Endometrium (tissue), 2 donors: ENCODE data around the gene IGFL1.
A peak's percentile ranks its signal among the peaks of the same experiment; 100 is the strongest.
"Not testable (repeated sequence)": the region's sequence is repeated elsewhere in the genome, so short reads cannot be mapped to it uniquely, and the experiment has no call there.

Experiments
- FAIRE-seq: peaks from 2 replicates; lab custom pipeline; 2012; peaks lifted over from hg19 to GRCh38; lab: Jason Lieb, UNC
- donor health status: control.
- donor health status: control.

The IGFL1 gene

DNA sequence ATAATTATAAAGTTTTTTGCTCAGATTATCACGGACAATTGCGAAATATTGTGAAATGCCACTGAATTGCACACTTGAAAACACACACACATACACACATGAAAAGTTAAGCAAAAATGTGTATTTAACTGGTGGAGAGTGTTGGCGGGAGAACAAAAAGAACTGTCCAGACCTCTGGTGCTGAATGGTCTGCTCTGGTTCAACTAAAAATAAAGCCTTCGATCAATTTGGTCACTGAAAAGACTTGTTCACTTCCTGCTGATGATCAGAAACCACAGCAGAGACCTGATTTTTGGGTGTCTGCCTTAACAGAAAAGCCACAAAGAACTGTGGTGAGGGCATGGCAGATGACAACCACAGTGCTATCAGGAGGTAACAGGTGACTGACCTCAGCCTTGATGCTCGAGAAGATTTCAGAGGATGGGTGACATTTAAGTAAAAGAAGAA, 4.0 kb upstream of the IGFL1 start:
- FAIRE-seq, result no peak

DNA sequence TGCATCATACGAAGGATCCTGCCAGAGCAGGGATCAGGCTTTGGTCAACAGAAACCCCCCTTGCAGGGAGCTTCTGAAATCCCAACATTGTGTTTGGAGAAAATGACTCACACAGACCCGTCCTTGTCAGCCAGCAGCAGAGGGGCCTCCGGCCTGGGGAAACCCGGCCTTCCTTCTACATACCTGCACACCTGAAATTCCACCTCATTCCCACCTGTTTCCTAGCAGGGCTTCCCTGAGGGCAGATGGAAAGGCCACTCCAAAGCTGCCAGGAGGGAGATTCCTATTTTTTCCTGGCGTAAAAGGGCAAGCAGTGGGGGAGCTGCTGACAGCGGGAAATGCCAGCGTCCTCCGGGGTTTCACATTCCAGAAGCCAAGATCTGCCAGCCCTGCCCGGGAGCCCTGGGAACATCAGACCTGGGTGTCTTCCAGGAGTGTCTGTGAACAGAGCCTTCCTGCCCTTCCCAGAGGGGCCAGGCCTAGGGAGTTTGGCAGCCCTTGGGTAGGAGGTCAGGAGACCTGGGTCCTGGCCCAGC, 3.0 kb upstream of the IGFL1 start:
- no peak for FAIRE-seq

DNA sequence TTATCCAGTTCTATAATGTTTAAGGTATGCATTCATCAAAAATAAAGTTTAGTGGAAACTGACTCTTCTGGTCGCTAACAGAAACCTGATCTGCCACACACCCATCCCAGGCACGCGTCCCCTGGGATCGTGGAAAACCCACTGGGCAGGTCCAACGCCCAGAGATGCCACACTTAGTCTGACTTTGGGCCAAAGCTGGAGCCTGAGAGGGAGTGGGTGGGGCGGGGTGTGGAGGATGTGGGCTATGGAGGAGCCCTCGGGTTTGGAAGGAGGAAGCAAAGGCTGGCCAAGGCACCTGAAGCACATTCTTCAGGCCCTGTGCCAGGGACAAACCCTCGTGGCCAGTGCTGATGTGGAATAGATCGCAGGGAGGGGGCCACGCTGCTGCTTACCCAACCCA, 2.5 kb downstream of the IGFL1 start:
- no peak for FAIRE-seq

DNA sequence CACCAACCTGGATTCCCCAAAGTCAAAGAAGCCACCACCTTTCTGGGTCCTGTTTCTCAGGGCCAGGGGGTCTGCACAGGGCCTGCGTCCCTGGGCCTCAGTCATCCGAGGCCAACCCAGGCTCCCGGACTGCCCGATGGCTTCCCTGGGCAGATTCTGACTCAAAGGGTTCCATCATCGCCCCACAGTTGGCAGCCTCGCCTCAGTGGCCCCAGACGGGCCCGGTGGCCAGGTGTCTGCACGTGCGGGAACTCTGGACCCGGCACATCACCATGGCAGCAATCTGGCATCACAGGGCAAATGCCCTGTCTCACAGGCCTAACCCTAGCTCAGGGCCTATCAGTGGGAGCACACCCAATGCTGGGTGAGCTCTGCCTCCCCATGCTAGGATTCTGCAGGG, 2.9 kb downstream of the IGFL1 start:
- FAIRE-seq, result no peak

DNA sequence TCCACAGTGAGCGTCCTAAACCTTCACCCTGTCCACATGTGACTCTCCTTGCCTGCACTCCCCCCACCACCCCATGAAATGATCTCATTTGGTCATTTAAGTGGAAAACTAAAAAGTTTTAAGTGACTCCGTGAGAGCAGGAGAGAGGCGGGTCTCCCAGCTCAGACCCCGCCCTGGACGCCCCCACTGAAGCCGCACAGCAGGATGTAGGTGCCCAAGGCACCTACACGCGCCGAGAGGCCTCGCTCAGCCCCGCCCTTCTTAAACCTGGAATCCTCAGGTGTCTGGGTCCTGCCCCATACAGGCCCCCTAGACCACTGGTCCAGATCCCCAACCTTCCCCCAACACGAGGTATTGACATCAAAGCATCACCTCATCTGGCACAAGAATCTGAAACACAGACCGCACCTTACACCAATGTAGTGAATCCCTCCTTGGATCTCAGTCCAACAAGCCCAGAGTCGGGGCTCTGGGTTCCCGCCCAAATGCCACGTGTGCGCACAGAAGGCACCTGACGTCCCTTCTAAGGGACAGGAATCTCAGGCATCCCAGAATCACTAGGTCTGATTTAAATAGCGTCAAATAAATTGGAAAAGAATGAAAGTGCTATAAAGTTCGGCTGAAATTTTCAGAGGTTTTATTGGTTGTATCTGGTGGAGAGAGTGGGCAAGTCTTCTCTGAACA, 3.5 kb downstream of the IGFL1 start:
- FAIRE-seq, result no peak

DNA sequence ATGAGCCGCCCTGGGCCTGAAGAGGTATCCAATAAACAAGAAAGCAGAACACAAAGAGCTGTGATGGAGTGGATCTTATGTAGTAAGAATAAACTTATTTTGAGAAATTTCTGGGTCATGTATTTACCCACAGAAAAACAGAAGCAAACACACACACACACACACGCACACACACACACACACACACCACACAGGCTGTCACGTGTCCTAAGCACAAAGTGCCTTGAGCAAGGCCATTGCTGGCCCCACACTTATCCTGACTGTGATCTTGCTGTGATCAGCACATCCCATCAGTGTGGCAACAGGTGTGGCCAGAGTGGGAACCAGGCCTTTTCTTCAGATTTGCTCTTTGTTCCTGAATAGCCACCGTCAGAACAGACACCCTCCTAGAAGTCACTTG, 4.3 kb downstream of the IGFL1 start:
- FAIRE-seq, result not testable (repeated sequence)

DNA sequence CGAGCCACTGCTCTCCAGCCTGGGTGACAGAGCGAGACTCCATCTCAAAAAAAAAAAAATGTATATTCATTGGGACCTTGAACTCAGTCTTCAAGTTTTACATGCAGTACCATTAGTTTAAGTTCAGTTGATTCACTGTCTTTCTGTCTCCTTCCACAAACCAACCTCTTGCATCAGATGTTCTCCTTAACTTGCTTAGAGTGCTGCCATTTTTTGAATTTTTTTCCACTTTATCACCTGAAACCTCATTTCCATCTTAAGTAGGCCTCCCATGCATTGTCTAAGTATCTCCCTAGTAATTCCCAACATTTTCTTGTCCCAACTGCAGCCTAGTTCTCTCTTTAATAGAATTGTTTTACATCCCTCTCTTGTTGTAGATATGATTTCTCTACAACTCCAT, 8.6 kb downstream of the IGFL1 start:
- not testable (repeated sequence) for FAIRE-seq

DNA sequence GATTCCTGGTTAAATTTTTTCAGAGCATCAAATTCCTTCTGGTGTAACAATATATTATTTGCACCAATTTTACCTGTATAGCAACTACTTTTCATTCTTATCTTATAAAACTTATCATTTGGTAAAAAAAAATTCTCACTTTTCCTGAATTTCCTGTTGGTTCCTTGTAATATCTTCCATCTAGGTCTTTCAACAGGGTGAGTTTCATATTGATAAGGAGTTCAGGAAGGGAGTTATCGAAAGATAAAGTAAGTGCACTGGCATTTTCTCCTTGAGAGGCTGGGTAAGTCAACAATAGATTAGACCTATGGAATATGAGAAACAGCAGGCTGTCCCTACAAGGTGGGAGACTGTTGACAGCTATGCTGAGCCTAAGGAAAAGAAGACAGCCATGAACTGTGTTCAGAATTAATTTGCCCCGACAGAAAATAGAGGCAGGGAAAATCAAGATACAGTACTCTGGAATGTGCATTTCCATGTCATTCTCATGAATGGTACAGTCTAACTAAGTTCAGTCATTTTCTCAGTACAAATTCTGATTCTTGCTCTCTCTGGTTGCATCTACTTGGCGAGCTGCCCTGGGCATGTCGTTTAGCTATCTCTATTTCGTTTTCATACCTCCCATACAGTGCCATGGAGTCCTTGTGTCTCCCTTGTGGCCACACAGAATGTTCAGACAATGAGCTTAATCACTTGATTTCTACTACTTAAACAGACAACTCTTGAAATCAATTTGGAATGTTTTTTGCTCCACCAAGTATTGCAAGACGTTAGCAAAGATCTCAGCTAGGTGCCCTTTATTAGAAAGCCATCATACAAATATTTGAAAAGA, 9.9 kb downstream of the IGFL1 start:
- FAIRE-seq, result no peak

DNA sequence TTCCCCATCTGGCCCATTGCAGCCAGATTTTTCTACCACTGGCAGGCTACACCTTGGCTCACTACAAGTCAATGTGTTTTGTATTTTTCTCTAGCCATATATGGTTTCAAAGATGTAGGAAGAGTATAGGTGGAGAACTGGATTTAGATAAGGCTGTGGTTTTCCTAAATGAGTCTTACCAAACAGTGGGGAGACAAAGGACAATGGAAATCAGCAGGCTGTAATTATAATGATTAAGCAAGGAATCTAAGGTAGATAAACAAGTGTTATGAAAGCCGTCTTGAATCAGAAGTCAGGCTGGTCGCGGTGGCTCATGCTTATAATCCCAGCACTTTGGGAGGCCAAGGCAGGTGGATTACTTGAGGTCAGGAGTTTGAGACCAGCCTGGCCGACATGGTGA, 11.2 kb downstream of the IGFL1 start:
- no peak for FAIRE-seq

DNA sequence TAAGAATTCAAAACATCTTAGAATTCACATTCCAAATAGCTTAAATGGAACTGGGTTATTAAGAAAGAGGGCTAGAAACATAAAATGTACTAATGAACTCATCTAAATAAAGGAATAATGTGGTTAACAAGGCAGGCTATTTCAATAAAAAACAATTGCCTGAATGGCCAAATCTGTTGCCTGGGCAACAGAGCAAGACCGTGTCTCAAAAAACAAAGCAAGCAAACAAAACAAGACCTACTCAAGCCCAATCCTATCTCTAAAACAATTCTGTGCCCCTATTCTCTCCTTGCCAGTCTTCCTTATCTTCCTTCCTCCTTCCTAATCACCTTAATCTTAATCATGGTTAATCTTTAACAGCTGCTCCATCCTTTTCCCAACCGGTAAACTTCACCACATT, 12.1 kb downstream of the IGFL1 start:
- no peak for FAIRE-seq

DNA sequence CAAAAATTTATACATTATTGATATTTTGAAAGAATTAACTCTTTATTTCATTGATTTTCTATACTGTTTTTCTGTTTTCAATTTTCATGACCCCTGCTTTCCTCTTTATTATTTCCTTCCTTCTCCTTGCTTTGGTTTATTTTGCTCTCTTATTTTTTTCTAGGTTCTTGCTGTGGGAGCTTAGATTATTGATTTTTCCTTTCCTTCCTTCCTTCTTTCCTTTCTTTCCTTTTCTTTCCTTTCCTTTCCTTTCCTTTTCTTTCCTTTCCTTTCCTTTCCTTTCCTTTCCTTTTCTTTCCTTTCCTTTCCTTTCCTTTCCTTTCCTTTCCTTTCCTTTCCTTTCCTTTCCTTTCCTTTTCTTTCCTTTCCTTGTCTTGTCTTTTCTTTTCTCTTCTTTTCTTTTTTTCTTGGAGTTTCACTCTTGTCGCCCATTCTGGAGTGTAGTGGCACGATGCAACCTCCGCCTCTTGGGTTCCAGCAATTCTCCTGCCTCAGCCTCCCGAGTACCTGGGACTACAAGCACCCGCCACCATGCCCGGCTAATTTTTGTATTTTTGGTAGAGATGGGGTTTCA, 13.6 kb downstream of the IGFL1 start:
- not testable (repeated sequence) for FAIRE-seq

DNA sequence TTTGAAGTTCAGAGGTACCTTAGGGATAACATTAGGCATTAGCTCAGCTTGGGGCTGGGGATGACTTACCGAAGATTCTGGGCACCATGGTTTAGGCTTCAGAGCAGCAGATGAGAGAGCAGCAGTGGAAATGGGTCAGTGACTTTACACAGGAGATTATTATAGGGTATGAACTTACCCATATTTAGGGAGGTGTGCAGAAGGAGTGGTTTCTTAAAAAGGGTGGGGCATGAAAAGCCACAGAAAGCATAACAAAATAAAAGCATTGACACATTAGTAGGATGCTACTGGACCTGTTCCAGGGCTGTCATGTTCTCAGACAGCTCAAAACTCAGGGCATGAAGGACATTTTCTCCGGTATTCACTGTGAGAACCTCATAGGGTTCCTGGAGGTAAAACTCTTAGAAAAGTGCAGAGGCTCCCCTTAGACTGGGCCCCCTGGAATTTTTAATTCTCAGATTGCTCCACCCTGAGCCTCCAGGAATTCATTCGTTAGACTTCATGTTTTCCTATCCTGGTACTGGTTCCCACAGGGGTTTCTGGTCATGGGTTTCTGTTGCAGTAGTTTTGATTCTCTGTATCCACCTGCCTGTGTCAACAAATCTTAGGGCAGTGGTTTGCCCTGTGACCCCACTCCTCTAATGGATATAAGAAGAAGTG, 20.7 kb downstream of the IGFL1 start:
- no peak for FAIRE-seq

DNA sequence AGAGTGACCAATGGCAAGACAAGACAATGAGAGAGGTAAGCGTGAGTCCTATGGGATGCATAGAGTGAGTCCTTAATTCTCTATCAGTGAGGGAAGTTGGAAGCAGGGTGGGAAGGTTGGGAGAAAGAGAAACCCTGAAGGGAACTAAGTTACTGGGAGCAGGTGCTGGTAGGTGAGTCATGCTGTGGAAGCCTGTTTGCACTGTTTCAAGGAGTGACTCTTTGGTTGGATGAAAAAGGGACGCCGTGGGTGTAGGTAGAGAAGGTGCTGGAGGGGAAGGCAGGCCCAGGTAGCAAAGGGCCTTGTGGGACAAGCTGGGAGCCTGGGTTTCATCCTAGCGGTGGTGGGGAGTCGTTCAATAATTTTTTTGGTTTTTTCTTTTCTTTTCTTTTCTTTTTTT, 21.9 kb downstream of the IGFL1 start:
- FAIRE-seq, result no peak

DNA sequence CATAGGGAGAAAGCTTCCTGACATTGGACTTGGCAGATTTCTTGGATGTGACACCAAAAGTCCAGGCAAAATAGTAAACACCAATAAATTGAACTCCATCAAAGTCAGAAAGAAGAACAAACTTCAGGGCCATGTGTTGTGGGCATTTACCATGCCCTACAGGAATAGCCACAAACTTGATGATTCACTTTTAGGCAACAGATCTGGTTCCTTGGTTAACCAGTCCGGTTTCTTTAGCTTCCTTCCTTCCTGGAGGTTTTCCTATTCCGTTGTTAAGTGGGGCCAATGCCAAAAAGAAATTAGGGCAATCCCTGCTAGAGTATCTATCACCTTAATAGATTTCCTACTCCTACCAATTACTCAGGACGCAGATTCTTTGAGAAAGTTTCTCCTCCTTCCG, 25.2 kb downstream of the IGFL1 start:
- FAIRE-seq, result no peak

DNA sequence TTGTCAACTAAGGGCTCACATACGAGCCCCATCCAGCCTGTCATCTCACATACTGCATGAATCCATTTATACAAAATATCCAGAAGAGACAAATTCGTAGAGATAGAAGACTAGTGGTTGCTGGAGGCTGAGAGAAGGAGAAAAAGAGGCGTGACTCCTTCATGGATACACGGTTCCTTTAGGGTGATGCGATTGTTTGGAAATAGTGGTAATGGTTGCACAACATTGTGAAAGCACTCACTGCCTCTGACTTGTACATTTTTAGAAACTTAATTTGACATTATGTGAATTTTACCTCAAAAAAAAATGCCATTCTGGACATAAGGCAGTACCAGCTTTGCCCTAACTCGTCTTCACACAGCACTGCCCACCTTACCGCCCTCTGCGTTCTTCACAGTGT, 27.3 kb downstream of the IGFL1 start:
- FAIRE-seq, result no peak

DNA sequence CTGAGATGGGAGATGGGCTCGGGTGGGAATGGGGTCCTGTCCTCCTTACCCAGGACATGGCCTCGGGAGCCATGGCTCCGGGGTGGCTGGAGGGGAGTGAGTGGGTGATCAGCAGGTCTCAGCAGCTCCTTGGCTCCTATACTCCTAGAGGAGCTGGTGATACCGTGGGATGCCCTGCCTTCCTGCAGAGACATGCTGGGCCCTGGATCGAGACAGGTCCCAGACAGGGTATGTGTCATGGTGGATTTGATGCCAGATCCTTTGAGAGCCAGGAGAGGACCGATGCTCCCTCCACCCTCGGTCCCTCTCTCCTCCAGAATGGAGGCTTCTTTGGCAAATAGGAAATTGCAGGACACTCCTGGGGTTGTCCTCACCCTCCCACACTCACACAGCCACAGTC, 32.0 kb downstream of the IGFL1 start:
- not testable (repeated sequence) for FAIRE-seq

DNA sequence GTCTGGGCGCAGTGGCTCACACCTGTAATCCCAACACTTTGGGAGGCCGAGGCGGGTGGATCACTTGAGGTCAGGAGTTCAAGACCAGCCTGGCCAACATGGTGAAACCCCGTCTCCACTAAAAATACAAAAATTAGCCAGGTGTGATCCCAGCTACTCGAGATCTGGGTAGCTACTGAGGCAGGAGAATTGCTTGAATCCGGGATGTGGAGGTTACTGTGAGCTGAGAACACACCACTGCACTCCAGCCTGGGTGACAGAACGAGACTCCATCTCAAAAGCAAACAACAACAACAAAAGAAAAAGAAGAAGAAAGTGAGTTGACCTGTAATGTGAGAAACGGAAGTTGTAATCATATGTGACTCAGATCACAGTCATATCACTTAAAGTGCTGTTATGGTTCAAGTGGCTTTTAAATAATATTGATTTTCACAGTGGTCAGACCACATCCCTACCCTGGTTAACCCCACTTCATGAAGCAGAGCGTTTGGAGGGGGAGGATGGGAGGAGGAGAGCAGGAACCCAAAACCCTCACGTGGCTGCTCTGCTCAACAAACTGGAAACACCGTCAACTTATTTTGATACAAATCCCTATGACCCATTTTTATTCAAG, 33.2 kb downstream of the IGFL1 start:
- not testable (repeated sequence) for FAIRE-seq

DNA sequence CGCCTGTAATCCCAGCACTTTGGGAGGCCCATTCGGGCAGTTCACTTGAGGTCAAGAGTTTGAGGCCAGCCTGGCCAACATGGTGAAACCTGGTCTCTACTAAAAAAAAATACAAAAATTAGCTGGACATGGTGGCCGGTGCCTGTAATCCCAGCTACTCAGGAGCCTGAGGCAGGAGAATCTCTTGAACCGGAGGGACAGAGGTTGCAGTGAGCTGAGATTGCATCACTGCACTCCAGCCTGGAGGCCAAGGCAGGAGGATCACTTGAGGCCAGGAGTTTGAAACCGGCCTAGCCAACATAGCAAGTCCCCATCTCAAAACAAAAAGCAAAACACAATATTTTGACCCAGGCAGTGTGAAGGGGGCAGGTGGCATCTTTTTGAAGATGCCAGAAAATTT, 35.3 kb downstream of the IGFL1 start:
- FAIRE-seq, result not testable (repeated sequence)

DNA sequence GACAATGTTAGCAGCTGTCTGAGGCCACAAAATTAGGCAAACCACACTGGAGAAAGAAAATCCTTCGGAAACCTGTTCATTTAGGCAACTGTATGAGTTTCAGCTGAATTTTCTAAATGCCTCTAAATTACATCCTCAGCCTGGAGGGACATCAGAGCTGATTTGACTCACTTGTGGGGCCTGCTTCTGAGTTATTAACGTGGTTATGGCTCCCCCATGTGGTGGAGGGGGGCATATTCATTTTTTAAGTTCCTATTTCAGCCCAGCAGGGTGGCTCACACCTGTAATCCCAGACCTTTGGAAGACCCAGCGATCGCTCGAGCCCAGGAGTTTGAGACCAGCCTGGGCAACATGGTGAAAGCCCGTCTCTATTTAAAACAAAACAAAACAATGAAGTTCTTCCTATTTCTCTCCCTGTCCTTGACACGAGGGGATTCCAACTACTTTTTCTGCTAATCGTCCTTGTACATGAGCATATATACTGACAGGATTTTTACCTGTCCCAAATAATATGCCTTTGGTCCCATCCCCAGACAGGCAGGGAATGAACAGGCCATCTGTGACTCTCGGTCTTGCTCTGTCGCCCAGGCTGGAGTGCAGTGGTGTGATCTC, 35.8 kb downstream of the IGFL1 start:
- FAIRE-seq, result peak; percentile 26

DNA sequence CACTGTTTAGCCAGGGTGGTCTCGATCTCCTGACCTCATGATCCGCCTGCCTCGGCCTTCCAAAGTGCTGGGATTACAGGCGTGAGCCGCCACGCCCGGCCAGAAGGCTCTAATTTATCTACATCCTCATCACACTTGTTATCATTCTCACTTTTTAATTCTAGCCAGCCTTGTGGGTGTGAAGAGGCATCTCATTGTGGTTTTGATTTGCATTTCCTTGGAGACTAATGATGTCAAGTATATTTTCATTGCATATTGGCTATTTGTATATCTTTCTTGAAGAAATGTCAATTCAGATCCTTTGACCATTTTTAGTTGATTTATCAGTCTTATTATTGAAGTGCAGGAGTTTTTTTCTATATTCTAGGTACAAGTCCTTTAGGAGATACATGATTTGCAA, 39.6 kb downstream of the IGFL1 start:
- FAIRE-seq, result no peak

DNA sequence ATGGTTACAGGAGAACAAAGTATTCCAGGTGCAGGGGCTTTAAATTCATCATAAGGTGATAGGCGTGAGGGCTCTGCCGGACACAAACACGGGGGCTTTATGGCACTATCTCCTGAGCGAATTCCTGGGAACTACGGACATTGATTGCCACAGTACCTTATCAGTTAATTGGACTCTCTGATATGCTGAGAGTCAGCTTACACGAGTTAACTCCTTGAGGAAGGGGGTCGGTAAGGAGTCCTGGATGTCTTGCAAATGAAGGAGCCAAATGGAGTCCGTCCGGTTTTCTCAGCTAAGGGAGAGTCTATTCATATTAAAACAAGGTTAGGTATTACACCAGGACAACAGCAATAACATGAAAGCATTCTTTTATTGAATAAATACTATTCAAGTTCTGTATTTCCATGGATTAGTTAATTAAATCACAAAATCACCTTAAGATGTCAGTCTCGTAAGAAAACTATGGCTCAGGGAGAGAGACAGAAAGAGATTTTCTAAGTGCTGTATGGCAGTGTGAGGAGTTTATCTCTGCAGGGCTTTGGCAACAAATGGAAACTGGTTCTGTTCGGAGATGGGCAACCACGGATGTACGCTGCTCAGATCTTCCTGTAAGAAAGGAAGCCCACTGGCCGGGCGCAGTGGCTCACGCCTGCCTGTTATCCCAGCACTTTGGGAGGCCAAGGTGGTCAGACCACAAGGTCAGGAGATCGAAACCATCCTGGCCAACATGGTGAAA, 41.1 kb downstream of the IGFL1 start:
- no peak for FAIRE-seq
